ENCODE data around the gene XXYLT1.

Gene XXYLT1

DNA sequence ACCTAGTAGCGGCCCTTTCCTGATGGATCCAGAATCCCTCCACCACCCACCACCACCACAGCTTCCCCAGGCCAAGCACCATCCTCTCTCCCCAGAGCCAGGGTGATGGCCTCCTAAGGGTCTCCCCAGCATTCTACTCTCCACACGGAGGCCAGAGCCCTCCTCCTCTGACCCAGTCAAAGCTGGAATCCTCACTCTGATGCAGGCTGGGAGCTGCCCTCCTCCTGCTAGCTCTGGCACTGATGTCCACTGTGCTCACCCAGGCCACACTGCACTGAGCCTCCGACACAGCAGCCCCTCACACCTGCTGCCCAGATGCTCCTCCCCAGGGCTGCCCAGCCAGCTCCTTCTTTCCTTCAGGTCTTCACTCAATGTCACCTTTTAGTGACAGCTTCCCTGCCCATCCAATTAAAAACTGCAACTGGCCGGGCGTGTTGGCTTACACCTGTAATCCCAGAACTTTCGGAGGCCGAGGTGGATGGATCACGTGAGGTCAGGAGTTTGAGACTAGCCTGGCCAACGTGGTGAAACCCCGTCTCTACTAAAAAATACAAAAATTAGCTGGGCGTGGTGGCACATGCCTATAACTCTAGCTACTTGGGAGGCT, 21.0 kb downstream of the XXYLT1 start:
- peaks cover 15% of the 10 kb centered on the region for H3K4me1 ChIP-seq (ENCODE audit: control insufficient read depth, insufficient read depth, low read length, unreplicated experiment)

DNA sequence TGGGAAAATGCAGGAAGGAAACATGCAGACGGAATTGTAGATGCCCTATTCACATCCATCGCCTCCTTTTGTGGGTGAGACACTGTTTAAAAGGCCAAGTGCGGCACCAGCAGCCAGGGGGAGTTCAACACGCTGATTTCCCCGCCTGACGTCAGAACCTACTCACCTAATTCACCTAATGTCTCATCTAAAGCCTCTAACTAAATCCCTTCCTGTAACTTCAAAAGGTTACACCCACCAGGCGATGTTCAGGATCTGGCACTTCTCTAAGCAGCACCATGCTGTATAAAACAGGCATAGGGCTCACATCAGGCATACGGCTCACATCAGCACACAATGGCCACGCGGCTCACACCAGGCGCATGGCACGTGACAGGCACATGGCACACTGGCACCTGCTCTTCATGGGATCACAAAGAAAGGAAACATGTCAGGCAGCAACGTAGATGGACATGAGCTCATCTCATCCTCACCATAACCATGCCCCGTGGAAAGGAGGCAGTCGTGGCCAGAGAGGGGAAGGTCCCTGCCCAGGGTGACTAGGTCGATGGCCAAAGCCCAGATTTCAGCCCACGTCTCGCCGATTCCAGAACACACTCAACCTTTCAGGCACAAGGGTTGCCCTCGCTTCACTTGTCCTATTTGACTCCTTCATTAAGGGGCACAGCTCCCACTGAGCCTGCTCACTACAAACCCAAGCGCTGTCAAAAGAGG, 21.7 kb downstream of the XXYLT1 start:
- Histone ChIP-seq H3K79me2 (ENCODE audit: control insufficient read depth, insufficient read depth, low read length, unreplicated experiment) (peaks cover 22% of the 10 kb centered on the region), H3K4me1 (ENCODE audit: control insufficient read depth, insufficient read depth, low read length, unreplicated experiment) (peaks cover 15% of the 10 kb centered on the region)

More for the DNA sequence above, 21.0 kb downstream of the XXYLT1 start:
- no peak overlapping the region for H3K4me3 ChIP-seq (ENCODE audit: low read depth, low read length)
- H3K27ac ChIP-seq (ENCODE audit: low read depth, low read length) = no peak overlapping the region
- H3K79me2 ChIP-seq (ENCODE audit: control insufficient read depth, insufficient read depth, low read length, unreplicated experiment) = peaks cover 26% of the 10 kb centered on the region
- no peaks in the 10 kb centered on the region for H3K27me3 ChIP-seq (ENCODE audit: insufficient read depth, low read length)
- no peak overlapping the region for H2AFZ ChIP-seq (ENCODE audit: low read length, unreplicated experiment)
- no peaks in the 10 kb centered on the region for H3K36me3 ChIP-seq (ENCODE audit: insufficient read depth, low read length)

GRCh38 chr3:195248281-195248680, 22.7 kb downstream of the XXYLT1 start:
- Histone ChIP-seq H3K27me3 (ENCODE audit: insufficient read depth, low read length) (no peaks in the 10 kb centered on the region), H2AFZ (ENCODE audit: low read length, unreplicated experiment) (no peak overlapping the region), H3K4me3 (ENCODE audit: low read depth, low read length) (no peak overlapping the region), H3K4me1 (ENCODE audit: control insufficient read depth, insufficient read depth, low read length, unreplicated experiment) (peaks cover 15% of the 10 kb centered on the region), H3K36me3 (ENCODE audit: insufficient read depth, low read length) (no peaks in the 10 kb centered on the region), H3K79me2 (ENCODE audit: control insufficient read depth, insufficient read depth, low read length, unreplicated experiment) (peaks cover 22% of the 10 kb centered on the region), H3K27ac (ENCODE audit: low read depth, low read length) (no peak overlapping the region)

More for the DNA sequence above, 21.7 kb downstream of the XXYLT1 start:
- H2AFZ ChIP-seq (ENCODE audit: low read length, unreplicated experiment) = no peak overlapping the region
- H3K36me3 ChIP-seq (ENCODE audit: insufficient read depth, low read length) = no peaks in the 10 kb centered on the region
- no peak overlapping the region for H3K4me3 ChIP-seq (ENCODE audit: low read depth, low read length)
- no peaks in the 10 kb centered on the region for H3K27me3 ChIP-seq (ENCODE audit: insufficient read depth, low read length)
- no peak overlapping the region for H3K27ac ChIP-seq (ENCODE audit: low read depth, low read length)

- peaks cover 10% of the 10 kb centered on the region for H3K4me1 ChIP-seq (ENCODE audit: control insufficient read depth, insufficient read depth, low read length, unreplicated experiment)
- no peak overlapping the region for H3K4me3 ChIP-seq (ENCODE audit: low read depth, low read length)
- H3K27ac ChIP-seq (ENCODE audit: low read depth, low read length) = no peak overlapping the region
- no peaks in the 10 kb centered on the region for H3K27me3 ChIP-seq (ENCODE audit: insufficient read depth, low read length)
- peaks cover 18% of the 10 kb centered on the region for H3K79me2 ChIP-seq (ENCODE audit: control insufficient read depth, insufficient read depth, low read length, unreplicated experiment)
- H2AFZ ChIP-seq (ENCODE audit: low read length, unreplicated experiment) = no peak overlapping the region
- H3K36me3 ChIP-seq (ENCODE audit: insufficient read depth, low read length) = no peaks in the 10 kb centered on the region
These were observed 23.1 kb downstream of the XXYLT1 start for GRCh38 chr3:195247863-195248189.

GRCh38 chr3:195247086-195247862, 23.7 kb downstream of the XXYLT1 start:
- no peak overlapping the region for H3K27ac ChIP-seq (ENCODE audit: low read depth, low read length)

GRCh38 chr3:195246581-195246995, 24.4 kb downstream of the XXYLT1 start:
- no peak overlapping the region for H2AFZ ChIP-seq (ENCODE audit: low read length, unreplicated experiment)
- peaks cover 18% of the 10 kb centered on the region for H3K79me2 ChIP-seq (ENCODE audit: control insufficient read depth, insufficient read depth, low read length, unreplicated experiment)
- H3K27ac ChIP-seq (ENCODE audit: low read depth, low read length) = no peak overlapping the region
- no peaks in the 10 kb centered on the region for H3K4me1 ChIP-seq (ENCODE audit: control insufficient read depth, insufficient read depth, low read length, unreplicated experiment)
- no peaks in the 10 kb centered on the region for H3K36me3 ChIP-seq (ENCODE audit: insufficient read depth, low read length)
- H3K27me3 ChIP-seq (ENCODE audit: insufficient read depth, low read length) = no peaks in the 10 kb centered on the region
- H3K4me3 ChIP-seq (ENCODE audit: low read depth, low read length) = no peak overlapping the region

More at GRCh38 chr3:195247086-195247862, 23.7 kb downstream of the XXYLT1 start:
- Histone ChIP-seq H2AFZ (ENCODE audit: low read length, unreplicated experiment) (no peak overlapping the region), H3K27me3 (ENCODE audit: insufficient read depth, low read length) (no peaks in the 10 kb centered on the region), H3K79me2 (ENCODE audit: control insufficient read depth, insufficient read depth, low read length, unreplicated experiment) (peaks cover 16% of the 10 kb centered on the region), H3K4me1 (ENCODE audit: control insufficient read depth, insufficient read depth, low read length, unreplicated experiment) (peaks cover 5% of the 10 kb centered on the region), H3K36me3 (ENCODE audit: insufficient read depth, low read length) (no peaks in the 10 kb centered on the region), H3K4me3 (ENCODE audit: low read depth, low read length) (no peak overlapping the region)

DNA sequence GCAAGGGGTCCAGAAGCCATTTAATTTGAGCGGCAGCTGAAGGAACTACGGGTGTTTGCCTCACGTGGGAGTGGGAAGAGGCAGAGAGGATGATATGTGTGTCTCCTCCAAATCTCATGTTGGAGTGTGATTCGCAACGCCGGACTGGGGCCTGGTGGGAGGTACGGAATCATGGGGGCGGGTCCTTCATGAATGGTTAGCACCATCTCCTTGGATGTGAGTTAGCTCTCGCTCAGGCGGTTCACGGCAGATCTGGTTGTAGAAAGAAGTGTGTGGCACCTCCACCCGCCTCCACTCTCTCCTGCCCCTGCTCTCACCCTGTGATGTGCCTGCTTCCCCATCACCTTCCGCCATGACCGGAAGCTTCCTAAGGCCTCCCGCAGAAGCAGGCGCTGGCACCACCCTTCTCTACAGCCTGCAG, 25.4 kb downstream of the XXYLT1 start:
- Histone ChIP-seq H3K36me3 (ENCODE audit: insufficient read depth, low read length) (no peaks in the 10 kb centered on the region), H3K79me2 (ENCODE audit: control insufficient read depth, insufficient read depth, low read length, unreplicated experiment) (peaks cover 9% of the 10 kb centered on the region), H3K4me1 (ENCODE audit: control insufficient read depth, insufficient read depth, low read length, unreplicated experiment) (no peaks in the 10 kb centered on the region)

DNA sequence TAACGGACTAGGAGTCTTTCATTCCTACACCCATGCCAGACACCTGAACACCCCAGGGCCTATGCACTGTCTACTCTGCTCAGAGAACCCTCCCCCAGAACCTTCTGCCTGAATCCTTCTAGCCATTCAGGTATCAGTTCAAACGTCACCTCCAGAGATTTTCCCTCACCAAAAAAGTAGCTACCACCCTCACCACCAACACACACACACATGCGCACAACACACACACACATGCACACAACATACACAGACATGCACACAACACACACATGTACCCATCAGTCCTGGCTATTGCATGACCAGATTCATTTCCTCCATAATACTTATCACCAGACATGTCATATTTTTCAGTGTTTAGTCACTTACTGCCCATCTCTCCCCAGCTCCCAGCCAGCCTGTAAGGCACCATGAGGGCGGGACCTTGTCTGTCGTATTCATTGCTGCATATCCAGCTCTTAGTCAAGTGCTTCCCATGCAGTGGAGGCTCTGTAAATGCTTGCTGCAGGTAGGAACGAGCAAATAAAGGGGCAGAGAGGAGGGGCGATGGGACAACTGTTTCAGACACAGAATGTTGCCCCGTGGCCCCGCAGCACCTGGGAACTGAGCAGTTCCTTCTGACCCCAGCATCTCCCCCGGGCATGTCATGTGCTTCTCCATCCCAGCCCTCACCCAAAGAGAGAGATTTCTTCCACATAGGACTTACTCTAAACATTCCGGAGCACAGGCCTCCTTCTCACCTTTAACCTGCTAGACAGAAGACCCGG, 29.2 kb downstream of the XXYLT1 start:
- H3K27ac ChIP-seq (ENCODE audit: low read depth, low read length) = no peak overlapping the region
- no peak overlapping the region for H2AFZ ChIP-seq (ENCODE audit: low read length, unreplicated experiment)
- H3K4me3 ChIP-seq (ENCODE audit: low read depth, low read length) = no peak overlapping the region
- no peaks in the 10 kb centered on the region for H3K4me1 ChIP-seq (ENCODE audit: control insufficient read depth, insufficient read depth, low read length, unreplicated experiment)
- peaks cover 4% of the 10 kb centered on the region for H3K79me2 ChIP-seq (ENCODE audit: control insufficient read depth, insufficient read depth, low read length, unreplicated experiment)
- no peaks in the 10 kb centered on the region for H3K27me3 ChIP-seq (ENCODE audit: insufficient read depth, low read length)
- no peaks in the 10 kb centered on the region for H3K36me3 ChIP-seq (ENCODE audit: insufficient read depth, low read length)

More for the DNA sequence above, 25.4 kb downstream of the XXYLT1 start:
- no peaks in the 10 kb centered on the region for H3K27me3 ChIP-seq (ENCODE audit: insufficient read depth, low read length)
- no peak overlapping the region for H3K4me3 ChIP-seq (ENCODE audit: low read depth, low read length)
- H2AFZ ChIP-seq (ENCODE audit: low read length, unreplicated experiment) = no peak overlapping the region
- H3K27ac ChIP-seq (ENCODE audit: low read depth, low read length) = no peak overlapping the region

DNA sequence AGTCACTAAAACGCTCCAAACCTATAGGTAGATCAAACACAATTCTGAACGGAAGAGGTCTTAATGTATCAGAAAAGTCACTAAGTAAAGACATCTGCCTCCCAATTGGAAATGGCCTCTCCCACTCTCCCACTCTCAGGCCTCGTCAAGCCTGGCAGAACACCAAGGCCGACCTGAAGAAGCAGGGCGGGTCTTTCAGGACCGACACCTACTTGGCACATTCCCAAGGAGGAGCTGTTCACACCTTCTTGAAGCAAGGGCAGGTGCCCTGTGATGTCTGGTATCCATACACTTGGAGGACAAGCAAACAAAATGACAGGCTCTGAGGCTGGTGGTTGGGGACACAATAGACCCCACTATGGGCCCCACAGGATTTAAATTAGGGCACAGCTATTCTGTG, 30.0 kb downstream of the XXYLT1 start:
- H3K36me3 ChIP-seq (ENCODE audit: insufficient read depth, low read length) = no peaks in the 10 kb centered on the region
- no peak overlapping the region for H3K4me3 ChIP-seq (ENCODE audit: low read depth, low read length)
- no peak overlapping the region for H2AFZ ChIP-seq (ENCODE audit: low read length, unreplicated experiment)
- peaks cover 4% of the 10 kb centered on the region for H3K79me2 ChIP-seq (ENCODE audit: control insufficient read depth, insufficient read depth, low read length, unreplicated experiment)
- no peaks in the 10 kb centered on the region for H3K27me3 ChIP-seq (ENCODE audit: insufficient read depth, low read length)
- no peak overlapping the region for H3K27ac ChIP-seq (ENCODE audit: low read depth, low read length)
- H3K4me1 ChIP-seq (ENCODE audit: control insufficient read depth, insufficient read depth, low read length, unreplicated experiment) = no peaks in the 10 kb centered on the region

GRCh38 chr3:195240171-195240701, 30.7 kb downstream of the XXYLT1 start:
- H3K27me3 ChIP-seq (ENCODE audit: insufficient read depth, low read length) = no peaks in the 10 kb centered on the region
- H3K4me3 ChIP-seq (ENCODE audit: low read depth, low read length) = no peak overlapping the region
- H2AFZ ChIP-seq (ENCODE audit: low read length, unreplicated experiment) = no peak overlapping the region
- H3K36me3 ChIP-seq (ENCODE audit: insufficient read depth, low read length) = no peaks in the 10 kb centered on the region
- H3K27ac ChIP-seq (ENCODE audit: low read depth, low read length) = no peak overlapping the region
- no peaks in the 10 kb centered on the region for H3K4me1 ChIP-seq (ENCODE audit: control insufficient read depth, insufficient read depth, low read length, unreplicated experiment)
- peaks cover 4% of the 10 kb centered on the region for H3K79me2 ChIP-seq (ENCODE audit: control insufficient read depth, insufficient read depth, low read length, unreplicated experiment)

Measured in ACC112 (cell line).